GM18507 (cell line): ENCODE measurements around the gene RABGAP1.

ENCODE experiments used
- DNase-seq: peaks from one replicate; pipeline ENCODE4 v3.0.0; 2011; ENCODE audit warnings: low read depth; ENCODE audit not compliant: insufficient read length; ENCODE audit errors: extremely low spot score
- FAIRE-seq: peaks from 2 replicates; lab custom pipeline; 2011; peaks lifted over from hg19 to GRCh38; lab: Jason Lieb, UNC

The RABGAP1 gene

DNA sequence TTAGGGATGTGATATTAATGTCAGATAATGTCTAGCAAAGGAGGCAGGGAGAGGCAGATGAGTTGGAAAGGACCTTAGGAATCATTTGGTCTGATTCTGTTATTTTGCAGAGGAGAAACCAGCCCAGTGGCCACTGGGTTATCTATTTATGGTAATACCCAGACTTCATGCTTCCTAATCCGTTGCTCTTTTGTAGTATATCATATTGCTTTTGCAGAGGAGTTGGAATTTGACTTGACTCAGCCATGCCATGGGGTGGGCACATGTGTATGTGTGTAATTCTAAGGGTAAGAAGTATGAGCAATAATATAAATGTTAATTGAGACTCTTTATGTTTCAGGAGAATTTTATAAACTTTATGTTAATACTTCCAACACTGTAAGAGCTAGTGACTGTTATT lies 100.0 kb downstream of the RABGAP1 start:
- DNase-seq (no peak), FAIRE-seq (no peak)

DNA sequence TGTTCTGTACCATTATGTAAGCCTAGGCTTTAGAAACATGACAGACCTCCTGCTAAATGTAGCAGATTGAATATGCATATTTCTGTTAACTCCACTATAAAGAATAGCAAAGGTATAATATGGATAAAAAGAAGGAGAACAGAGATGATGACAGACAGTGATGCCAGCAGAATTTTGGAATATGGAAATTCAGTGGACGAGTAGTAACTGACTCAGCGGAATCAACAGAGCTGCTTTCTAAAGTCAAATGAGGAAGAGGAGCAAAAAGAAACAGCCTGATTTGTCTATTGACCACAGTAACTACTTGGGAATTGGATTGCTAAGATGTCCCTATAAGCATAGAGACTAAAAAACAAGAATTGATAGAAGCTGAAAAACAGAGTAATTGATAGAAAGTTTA lies 100.7 kb downstream of the RABGAP1 start:
- DNase-seq (no peak), FAIRE-seq (no peak)

DNA sequence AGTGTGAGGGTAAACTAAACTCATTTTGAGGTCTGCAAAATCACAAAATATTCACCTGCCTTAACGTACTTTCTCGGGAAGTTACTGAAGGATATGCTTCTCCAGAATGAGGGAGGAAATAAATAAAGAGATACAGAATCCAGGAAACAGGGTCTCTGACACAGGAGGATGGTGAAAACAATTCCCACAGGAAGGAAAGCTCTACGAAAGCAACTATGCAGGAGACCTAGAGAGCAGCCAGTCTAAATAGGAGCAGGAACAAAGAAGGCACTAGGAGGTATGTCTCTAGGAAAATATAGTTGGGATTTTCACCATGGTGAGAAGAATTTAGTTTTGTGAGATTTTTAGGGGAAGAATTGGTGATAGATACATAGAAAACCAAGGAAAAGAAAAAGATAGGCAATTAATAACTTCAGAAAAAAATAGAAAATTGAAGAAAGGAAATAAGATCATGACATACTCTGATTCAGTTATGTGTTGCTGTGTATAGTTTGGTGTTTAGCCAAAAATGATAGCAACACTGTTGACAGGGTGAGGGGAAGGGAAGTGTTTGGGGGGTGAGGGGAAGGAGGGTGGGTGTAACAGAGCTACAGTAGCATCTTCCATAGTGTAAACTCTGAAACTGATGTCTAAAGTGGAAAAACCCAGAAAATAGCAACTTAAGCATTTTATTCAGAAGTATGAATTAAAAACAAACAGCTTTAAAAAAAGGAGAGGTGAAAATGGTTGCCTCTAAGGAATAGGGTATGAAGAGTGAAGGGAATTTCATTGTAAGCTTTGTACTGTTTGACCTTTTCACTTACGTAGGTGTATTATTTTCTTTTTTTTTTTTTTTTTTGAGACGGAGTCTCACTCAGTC lies 102.5 kb downstream of the RABGAP1 start:
- FAIRE-seq, result no peak
- DNase-seq, result no peak

DNA sequence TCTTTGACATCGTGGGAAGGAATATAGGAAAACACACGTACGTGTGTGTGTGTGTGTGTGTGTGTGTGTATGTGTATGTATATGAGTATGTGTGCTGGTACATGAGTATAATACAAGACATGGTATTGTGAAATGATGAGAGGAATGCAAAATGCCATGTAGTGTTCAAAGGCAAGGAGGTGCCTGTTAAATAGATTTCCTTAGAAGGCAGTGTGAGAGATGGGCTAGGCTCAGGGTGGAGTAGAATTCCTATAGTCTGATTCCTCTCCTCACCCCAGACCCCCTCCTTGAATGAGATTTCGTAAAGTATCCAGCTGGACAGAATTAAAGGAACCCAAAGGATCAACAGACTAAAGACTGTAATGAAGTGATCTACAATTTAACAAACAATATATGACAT lies 103.8 kb downstream of the RABGAP1 start:
- FAIRE-seq (no peak), DNase-seq (no peak)

DNA sequence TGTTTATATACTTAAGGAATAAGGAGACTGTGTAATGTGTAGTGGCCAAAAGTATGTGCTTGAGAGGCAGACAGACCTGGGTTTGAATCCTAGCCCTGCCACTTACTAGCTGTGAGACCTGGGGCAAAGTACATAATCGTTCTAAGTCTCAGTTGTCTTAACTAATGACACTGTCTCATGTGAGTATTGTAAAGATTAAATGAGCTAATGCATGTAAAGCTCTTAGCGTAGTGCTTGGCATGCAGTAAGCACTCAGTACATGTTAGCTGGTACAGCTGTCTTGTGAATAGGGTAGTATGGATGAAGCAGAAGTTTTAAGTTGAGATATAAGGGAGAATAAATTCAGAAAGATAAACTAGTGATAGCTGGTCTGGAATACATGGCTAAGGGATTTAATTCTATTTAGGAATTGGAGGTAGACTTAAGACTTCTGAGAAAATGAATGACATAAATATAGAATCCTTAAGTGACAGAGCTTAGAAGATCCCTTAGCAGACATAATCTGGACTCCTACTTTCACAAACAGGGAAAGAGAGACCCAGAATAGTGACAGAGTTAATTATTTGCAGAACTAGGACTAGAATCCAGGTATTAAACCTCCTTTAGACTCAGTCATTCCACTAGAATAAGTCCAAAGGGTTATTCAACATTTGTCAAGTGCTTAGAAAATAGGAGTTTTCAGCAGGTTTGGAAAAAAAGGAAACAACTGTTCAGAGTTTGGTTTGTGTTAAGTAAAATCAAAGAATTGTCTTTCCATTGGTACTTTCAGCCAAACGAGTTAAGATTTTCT lies 105.8 kb downstream of the RABGAP1 start:
- FAIRE-seq (no peak), DNase-seq (no peak)

DNA sequence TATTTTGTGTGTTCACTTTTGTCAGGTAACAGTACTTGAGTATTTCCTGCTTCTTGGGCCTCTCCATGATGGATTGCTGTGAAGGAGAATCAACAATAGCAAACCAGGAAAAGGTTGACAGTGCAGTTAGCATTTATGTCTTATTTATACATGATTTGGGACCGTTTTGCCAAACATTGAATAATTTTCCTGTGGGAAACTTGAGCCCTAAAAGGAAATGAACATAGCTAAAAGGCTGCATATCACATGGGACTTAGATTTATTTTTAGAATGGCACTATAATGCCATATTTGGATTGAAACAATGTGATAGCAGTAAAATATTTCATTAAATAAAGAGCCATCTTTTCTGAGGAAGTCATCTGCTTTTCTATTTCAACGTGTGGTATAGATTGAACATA lies 107.9 kb downstream of the RABGAP1 start:
- DNase-seq (no peak), FAIRE-seq (no peak)

DNA sequence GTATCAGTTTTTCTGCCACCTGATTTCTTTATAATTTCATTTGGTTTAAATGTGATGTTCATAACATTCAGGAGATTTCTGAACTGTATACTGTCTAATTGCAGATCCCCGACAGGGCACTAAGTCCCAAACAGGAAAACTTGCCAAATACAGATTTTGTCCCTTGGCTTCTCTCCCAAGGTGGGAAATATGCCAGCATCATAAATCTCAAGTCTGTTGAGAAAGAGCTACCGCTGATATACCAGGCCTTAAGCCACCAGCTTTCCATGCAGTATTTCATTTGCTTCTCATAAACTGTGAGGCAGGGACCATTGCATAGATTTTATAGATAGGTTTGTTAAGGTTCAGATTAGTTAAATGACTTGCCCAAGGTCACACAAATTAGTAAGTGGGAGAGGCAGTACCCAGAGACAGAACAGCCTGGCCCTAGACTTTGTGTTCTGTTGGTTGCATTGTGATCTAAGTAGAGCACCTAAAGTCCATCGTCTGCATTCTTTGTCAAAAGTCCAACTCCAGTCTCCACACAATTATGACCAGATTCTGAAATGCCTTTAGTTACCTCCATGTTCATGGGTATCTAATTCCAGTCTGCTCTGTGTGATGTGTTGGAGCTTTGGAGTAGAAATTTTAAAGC lies 108.9 kb downstream of the RABGAP1 start:
- no peak for FAIRE-seq

DNA sequence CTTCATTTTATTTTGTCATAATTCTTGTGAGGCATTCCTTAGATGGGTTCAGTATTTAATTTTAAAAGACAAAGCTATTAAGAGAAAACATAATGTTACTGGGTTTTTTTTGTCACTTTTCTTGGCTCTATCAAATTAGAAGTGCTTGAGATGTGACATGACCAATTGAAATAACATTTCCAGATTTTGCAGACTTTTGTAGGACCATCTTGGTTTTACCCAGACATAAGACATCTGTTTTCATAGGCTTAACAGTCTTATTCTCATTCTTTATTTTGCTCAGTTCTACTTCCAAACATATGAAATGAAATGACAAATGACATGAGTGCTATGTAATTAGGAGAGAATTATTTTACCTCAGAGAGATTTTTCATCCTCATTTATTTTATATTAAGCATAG lies 112.2 kb downstream of the RABGAP1 start:
- DNase-seq, result no peak
- FAIRE-seq, result no peak

More for the DNA sequence above, 108.9 kb downstream of the RABGAP1 start:
- no peak for DNase-seq

DNA sequence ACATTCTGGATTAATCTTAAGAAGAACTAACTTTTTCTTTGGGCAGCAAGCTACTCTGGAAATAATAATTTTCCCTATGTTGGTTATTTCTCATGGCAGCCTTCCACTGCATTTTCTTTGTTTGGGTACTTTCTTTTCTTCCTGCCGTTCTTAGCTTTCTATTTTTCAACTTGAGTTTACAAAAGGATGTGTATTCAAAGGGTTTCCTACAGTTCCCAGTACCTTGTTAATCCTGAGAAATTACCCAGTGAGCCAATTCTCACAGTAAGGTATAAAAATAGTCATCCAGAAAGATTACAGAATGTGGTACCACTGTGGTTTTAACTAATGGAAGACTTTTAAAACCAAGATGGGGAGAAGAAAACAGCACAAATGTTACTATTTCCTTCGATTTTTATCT lies 112.9 kb downstream of the RABGAP1 start:
- FAIRE-seq (no peak), DNase-seq (no peak)

DNA sequence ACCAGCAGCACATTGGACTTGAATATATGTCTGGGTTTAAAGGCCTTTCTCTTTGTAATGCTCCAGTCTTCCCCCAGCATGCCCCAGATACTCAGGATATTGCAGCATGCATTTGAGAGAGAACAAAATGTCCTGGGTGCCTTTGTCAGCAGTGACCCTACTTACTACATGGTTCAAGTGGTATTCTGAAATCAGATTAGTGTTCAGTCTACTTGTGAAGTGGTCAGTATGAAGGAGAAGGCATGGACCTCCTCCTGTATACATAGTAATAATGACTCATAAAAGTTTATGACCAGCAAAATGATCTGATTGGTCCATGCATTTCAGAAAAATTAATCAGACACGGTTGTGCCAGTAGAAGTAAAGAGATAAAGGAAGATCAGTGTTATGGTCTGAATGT lies 118.0 kb downstream of the RABGAP1 start:
- DNase-seq, result no peak
- no peak for FAIRE-seq

DNA sequence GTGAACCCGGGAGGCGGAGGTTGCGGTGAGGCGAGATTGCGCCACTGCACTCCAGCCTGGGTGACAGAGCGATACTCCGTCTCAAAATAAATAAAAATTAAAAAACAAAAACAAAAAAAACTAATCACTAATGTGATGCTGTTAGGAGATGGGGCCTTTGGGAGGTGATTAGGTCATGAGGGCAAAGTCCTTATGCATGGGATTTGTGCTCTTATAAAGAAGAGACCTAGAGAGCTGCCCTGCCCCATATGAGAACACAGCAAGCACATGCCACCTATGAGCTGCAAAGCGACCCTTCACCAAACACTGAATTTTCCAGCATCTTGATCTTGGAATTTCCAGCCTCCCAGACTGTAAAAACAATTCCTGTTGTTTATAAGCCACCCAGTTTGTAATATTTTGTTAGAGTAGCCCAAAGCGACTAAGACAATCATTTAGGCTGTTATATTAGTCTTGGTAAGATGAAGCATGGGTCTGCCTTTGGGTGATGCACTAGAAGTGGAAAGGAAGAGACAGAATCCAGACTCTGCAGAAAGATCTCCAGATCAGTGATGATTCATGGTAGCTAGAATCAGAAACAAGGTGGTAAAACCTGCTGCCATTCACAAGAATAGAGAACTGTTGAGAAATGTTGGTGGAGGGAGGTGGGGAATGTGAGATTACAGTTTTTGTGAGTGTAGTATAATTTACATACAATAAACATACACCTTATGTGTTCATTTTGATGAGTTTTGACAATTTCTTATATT lies 118.8 kb downstream of the RABGAP1 start:
- FAIRE-seq, result no peak
- no peak for DNase-seq

DNA sequence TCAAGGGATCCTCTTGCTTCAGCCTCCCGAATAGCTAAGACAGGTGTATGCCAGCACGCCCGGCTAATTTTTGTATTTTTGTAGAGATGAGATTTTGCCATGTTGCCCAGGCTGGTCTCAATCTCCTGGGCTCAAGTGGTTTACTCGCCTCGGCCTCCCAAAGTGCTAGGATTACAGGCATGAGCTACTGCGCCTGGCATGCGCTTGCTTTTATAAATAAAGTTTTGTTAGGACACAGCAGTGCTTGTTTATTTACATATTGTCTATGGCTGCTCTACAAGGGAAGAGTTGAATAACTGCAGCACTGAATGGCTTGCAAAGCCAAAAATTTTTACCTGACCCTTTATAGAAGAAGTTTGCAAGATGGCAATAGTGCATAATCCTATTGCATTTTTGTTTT lies 120.4 kb downstream of the RABGAP1 start:
- FAIRE-seq, result no peak
- DNase-seq, result no peak

DNA sequence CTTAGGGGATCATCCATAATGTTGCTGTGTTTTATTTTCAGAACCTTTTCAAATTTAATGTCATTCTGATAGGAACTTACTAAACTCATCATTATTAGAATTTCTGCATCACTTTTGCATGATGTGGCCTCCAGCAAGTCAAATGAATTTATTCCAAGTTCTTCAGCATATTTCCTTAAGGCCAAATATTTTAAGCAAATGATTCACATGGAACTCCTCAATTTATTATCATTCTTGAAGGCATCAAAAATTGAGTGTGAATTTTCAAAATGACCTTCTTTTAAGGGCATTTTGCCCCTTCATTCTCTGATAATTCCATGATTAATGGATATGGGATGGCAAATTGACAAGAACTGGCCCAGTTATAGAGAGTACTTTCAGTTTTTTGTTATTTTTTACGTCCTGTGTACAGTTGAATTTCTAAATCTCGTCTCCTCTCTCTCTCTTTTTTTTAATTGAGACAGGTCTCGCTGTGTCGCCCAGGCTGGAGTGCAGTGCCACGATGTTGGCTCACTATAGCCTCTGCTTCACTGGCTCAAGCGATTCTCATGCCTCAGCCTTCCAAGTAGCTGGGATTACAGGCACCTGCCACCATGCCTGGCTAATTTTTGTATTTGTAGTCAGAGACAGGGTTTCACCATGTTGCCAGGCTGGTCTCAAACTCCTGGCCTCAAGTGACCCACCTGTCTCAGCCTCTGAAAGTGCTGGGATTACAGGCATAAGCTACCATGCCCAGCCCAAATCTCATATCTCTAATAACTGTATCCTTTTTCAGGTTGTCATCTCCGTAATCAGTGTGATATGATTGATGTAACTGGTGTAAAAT lies 121.7 kb downstream of the RABGAP1 start:
- DNase-seq (no peak), FAIRE-seq (no peak)

DNA sequence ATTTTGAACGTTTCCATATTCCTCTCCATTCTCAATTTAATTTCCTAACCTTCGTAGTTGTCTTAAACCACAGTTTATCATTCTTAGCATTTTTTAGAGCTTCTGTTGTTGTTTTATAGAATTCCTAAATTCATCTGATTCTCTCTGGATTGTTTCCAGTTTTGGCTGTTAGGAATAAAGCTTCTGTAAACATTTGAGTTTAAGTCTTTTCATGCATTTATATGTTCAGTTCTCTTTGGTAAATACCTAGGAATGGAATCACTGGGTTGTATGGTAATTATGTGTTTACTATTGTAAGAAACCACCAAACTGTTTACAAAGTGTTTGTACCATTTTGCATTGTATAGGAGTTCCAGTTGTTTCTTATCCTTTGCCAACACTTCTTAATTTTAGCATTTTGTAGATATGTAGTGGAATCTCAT lies 122.4 kb downstream of the RABGAP1 start:
- no peak for FAIRE-seq
- no peak for DNase-seq

DNA sequence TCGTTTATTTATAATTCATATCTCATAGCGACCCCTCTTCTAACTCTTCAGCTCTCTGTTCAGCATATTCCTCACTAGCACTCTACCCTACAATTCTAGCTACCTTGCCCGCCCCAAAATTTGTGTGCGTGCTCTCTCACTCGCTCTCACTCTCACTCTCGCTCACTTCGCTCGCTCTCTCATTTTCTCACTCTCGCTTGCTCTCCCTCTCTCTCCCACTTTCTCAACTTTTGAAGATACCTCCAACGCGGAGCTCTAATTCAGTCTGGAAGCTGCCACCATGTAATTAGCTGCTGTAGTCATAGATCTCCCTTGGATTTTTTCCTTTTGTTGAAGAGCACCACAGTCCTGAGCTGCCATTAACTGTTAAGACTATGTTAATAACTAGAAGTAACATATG lies 123.1 kb downstream of the RABGAP1 start:
- FAIRE-seq, result no peak
- DNase-seq, result no peak

DNA sequence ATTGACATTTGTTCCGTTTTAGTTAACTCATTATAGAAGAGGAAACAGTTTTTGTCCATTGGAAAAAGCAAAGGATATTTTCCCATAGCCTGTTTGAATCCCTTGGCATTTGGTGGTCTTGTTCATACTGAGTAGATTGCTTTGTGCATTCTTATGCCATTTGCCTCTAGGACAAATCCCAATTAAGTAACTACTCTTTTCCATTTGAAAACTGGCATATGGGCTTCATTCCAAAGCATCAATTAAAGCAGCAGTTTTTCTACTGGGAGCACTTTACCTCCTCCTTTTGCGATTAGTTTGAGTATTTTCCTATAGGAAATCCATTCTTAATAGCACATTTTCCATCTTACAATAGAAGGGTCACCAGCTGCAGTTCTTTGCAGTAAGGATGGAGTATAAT lies 123.9 kb downstream of the RABGAP1 start:
- FAIRE-seq, result no peak

DNA sequence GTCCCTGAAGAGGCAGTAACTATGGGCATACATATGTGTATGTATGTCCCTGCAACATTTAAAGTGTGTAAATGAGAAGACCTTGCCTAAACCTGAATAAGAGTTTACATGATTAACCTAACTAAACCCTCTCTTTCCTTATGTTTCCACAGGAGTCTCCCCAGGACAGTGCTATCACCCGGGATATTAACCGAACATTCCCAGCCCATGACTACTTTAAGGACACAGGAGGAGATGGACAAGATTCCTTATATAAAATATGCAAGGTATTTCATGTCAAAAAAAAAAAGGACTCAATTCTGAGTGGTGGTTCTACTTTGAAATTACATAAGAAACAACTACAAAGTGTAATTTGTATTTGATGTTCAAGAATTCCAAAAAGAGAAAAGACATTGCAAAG lies 124.4 kb downstream of the RABGAP1 start:
- DNase-seq (no peak), FAIRE-seq (no peak)

More for the DNA sequence above, 123.9 kb downstream of the RABGAP1 start:
- no peak for DNase-seq

DNA sequence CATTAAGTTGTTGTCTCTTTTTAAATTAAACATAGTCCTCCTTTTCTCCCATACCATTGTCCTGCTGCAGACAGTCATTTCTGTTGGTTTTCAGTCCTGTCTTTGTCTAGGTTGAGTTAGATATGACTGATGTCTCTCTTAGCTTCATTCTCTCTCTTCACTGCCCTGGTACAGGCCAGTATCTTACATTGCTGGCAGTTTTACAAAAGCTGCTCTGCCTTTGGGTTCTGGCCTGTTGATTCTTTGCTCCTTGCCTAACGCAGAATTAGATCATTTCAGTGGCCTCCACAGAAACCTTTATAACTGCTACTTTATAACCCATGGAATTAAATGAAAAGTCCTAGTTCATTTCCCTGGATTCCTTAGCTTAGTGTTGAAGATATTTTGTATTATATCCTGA lies 126.3 kb downstream of the RABGAP1 start:
- FAIRE-seq, result no peak
- DNase-seq, result no peak

DNA sequence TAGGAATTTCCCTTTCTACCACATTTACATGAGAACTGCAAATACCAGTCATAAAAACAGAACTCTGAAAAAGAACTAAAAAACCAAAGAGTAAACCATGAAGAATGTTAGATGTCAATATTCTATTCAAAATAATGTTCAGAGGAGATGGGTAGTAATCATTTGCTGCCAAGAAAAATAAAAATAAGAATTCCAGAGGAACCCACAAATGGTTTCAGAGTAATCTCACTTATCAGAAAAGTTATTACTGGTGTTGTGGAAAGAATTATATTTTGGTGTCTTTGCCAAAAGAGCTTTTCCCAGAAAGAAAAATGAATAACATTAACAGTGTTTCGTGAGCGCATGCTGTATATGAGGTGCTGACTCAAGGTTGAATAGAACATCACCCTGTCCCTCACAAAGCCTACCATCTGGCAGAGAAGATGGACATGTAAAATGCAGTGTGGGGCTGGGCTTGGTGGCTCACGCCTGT lies 128.2 kb downstream of the RABGAP1 start:
- FAIRE-seq (no peak), DNase-seq (no peak)
